Myocyte (in vitro differentiated cells): ENCODE measurements around the gene RAMAC. TPM values are rescaled to one million over a fixed set of nuclear protein-coding genes. Genes with fewer than 3 reads are reported as not detected.
A peak's percentile ranks its signal among the peaks of the same experiment; 100 is the strongest.
"Not testable (repeated sequence)": the region's sequence is repeated elsewhere in the genome, so short reads cannot be mapped to it uniquely, and the experiment has no call there.

Experiments
- DNase-seq: peaks from one replicate; pipeline ENCODE4 v3.0.0-alpha.2; 2012; ENCODE audit warnings: low read depth
- total RNA-seq: library from RNA; depleted of rRNA; stranded (reverse); fragments of >200 nt; gene quantifications from 2 replicates; pipeline ENCODE4 v1.2.3, GENCODE V29; 2014

Gene RAMAC
- total RNA-seq, 1 donor from 2014 or later = 24.8 TPM

- DNase-seq = no peak
Observed at GRCh38 chr15:82966671-82967071, 19.3 kb upstream of the RAMAC start.

GRCh38 chr15:82968066-82968465, 17.9 kb upstream of the RAMAC start:
- peak; percentile 78 for DNase-seq

- DNase-seq = no peak
Observed at GRCh38 chr15:82969353-82969752, 16.7 kb upstream of the RAMAC start.

- peak; percentile 53 for DNase-seq
Observed at GRCh38 chr15:82970078-82970686, 15.8 kb upstream of the RAMAC start.

- DNase-seq = no peak
Observed at GRCh38 chr15:82970696-82971095, 15.3 kb upstream of the RAMAC start.

- DNase-seq = no peak
Observed at GRCh38 chr15:82971218-82971984, 14.6 kb upstream of the RAMAC start.

- DNase-seq = no peak
Observed at GRCh38 chr15:82972990-82973389, 13.0 kb upstream of the RAMAC start.

GRCh38 chr15:82977076-82977475, 8.9 kb upstream of the RAMAC start:
- DNase-seq = no peak

GRCh38 chr15:82978438-82978837, 7.6 kb upstream of the RAMAC start:
- no peak for DNase-seq

- no peak for DNase-seq
Observed at GRCh38 chr15:82979726-82980125, 6.3 kb upstream of the RAMAC start.

- no peak for DNase-seq
Observed at GRCh38 chr15:82980981-82981380, 5.0 kb upstream of the RAMAC start.

GRCh38 chr15:82986442-82986780, 401 bp downstream of the RAMAC start:
- peak; percentile 40 for DNase-seq

- no peak for DNase-seq
Observed at GRCh38 chr15:82992436-82992998, 6.5 kb downstream of the RAMAC start.

GRCh38 chr15:82993144-82993543, 7.1 kb downstream of the RAMAC start:
- no peak for DNase-seq

- no peak for DNase-seq
Observed at GRCh38 chr15:82995076-82995475, 9.1 kb downstream of the RAMAC start.

GRCh38 chr15:82995938-82996337, 9.9 kb downstream of the RAMAC start:
- no peak for DNase-seq

GRCh38 chr15:82999426-82999825, 13.4 kb downstream of the RAMAC start:
- DNase-seq = no peak

GRCh38 chr15:82999905-83000671, 14.1 kb downstream of the RAMAC start:
- DNase-seq = peak; percentile 59

- DNase-seq = not testable (repeated sequence)
Observed at GRCh38 chr15:83000672-83001031, 14.6 kb downstream of the RAMAC start.

- DNase-seq = peak; percentile 90
Observed at GRCh38 chr15:83010709-83011270, 24.8 kb downstream of the RAMAC start.

GRCh38 chr15:83011271-83012075, 25.5 kb downstream of the RAMAC start, which contains the start of gene C15orf40:
Gene C15orf40, minus strand, starts transcription at chr15:83011639. Its CDS starts 32 bp downstream, at chr15:83011607.
- peak; percentile 93 for DNase-seq
